Measurements from ENCODE around the gene PHLDA1. TPM values are rescaled to one million over a fixed set of nuclear protein-coding genes. Genes with fewer than 3 reads are reported as not detected.

The PHLDA1 gene
- total RNA-seq, 1 donor from 2014 or later = 169 TPM

- Mint-ChIP-seq H3K36me3 (ENCODE audit: unreplicated experiment) (no peaks in the 10 kb centered on the region), H3K27ac (ENCODE audit: unreplicated experiment) (no peak overlapping the region), H3K27me3 (ENCODE audit: unreplicated experiment) (no peaks in the 10 kb centered on the region), H3K4me3 (ENCODE audit: unreplicated experiment) (no peak overlapping the region), H3K4me1 (ENCODE audit: low read depth, unreplicated experiment) (peaks cover 2% of the 10 kb centered on the region), H3K9me3 (ENCODE audit: unreplicated experiment) (no peaks in the 10 kb centered on the region)
- DNase-seq = no peak
- TF ChIP-seq, protein P1, sequence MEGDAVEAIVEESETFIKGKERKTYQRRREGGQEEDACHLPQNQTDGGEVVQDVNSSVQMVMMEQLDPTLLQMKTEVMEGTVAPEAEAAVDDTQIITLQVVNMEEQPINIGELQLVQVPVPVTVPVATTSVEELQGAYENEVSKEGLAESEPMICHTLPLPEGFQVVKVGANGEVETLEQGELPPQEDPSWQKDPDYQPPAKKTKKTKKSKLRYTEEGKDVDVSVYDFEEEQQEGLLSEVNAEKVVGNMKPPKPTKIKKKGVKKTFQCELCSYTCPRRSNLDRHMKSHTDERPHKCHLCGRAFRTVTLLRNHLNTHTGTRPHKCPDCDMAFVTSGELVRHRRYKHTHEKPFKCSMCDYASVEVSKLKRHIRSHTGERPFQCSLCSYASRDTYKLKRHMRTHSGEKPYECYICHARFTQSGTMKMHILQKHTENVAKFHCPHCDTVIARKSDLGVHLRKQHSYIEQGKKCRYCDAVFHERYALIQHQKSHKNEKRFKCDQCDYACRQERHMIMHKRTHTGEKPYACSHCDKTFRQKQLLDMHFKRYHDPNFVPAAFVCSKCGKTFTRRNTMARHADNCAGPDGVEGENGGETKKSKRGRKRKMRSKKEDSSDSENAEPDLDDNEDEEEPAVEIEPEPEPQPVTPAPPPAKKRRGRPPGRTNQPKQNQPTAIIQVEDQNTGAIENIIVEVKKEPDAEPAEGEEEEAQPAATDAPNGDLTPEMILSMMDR (IDR thresholded peaks at IDR 0.05; ENCODE audit: partially characterized antibody, unreplicated experiment) = no peak
Observed at GRCh38 chr12:75981247-75982168, 50.1 kb downstream of the PHLDA1 start.

- TF ChIP-seq, protein P1 (IDR thresholded peaks at IDR 0.05; ENCODE audit: partially characterized antibody, unreplicated experiment) = no peak
- Mint-ChIP-seq H3K36me3 (ENCODE audit: unreplicated experiment) (no peaks in the 10 kb centered on the region), H3K27ac (ENCODE audit: unreplicated experiment) (no peak overlapping the region), H3K4me1 (ENCODE audit: low read depth, unreplicated experiment) (peaks cover 2% of the 10 kb centered on the region), H3K9me3 (ENCODE audit: unreplicated experiment) (no peaks in the 10 kb centered on the region), H3K4me3 (ENCODE audit: unreplicated experiment) (no peak overlapping the region), H3K27me3 (ENCODE audit: unreplicated experiment) (no peaks in the 10 kb centered on the region)
- DNase-seq = no peak
Observed at GRCh38 chr12:75979181-75979580, 52.4 kb downstream of the PHLDA1 start.

GRCh38 chr12:75978677-75979076 is 52.9 kb downstream of the PHLDA1 start:
- Mint-ChIP-seq H3K36me3 (ENCODE audit: unreplicated experiment) (no peaks in the 10 kb centered on the region), H3K4me3 (ENCODE audit: unreplicated experiment) (no peak overlapping the region), H3K4me1 (ENCODE audit: low read depth, unreplicated experiment) (peaks cover 2% of the 10 kb centered on the region), H3K27ac (ENCODE audit: unreplicated experiment) (no peak overlapping the region), H3K9me3 (ENCODE audit: unreplicated experiment) (no peaks in the 10 kb centered on the region), H3K27me3 (ENCODE audit: unreplicated experiment) (peaks cover 1% of the 10 kb centered on the region)
- TF ChIP-seq, protein P1 (IDR thresholded peaks at IDR 0.05; ENCODE audit: partially characterized antibody, unreplicated experiment) = no peak
- no peak for DNase-seq

DNA sequence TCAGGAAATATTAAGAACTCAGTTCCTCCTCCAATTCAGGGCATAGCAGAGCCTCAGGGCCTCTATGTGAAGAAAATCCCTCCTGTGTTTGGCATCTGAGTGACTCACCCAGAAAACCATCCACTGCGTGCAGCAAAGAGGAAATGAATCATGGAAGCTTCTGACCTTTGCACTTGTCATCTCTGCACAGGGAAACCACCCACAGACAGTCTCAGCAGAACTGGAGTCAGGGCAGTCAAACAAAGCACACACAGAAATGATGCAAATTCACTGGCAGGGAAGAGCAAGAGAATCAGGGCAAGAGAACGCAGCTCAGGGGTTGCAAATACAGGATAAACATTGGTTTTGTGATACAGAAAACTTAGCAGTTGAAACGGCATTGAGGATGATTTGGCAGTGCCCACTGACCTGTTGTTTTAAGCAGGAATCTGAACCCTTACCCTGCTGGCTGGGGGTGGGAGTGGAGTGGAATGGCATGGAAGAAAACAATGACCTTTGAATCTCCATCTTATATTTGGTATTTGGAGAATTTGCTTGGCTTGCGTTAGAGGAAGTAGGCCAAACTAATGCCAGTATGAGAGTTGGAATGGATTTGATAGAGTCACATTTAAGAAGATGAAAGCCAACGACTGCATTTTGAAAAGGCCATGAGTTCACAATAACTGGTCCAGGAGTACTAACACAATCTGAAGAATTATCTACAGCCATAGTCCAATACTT is 53.5 kb downstream of the PHLDA1 start:
- Mint-ChIP-seq H3K27me3 (ENCODE audit: unreplicated experiment) (peaks cover 1% of the 10 kb centered on the region), H3K36me3 (ENCODE audit: unreplicated experiment) (no peaks in the 10 kb centered on the region), H3K27ac (ENCODE audit: unreplicated experiment) (no peak overlapping the region), H3K4me3 (ENCODE audit: unreplicated experiment) (no peak overlapping the region), H3K4me1 (ENCODE audit: low read depth, unreplicated experiment) (peaks cover 2% of the 10 kb centered on the region), H3K9me3 (ENCODE audit: unreplicated experiment) (no peaks in the 10 kb centered on the region)
- TF ChIP-seq, protein P1 (IDR thresholded peaks at IDR 0.05; ENCODE audit: partially characterized antibody, unreplicated experiment) = no peak
- no peak for DNase-seq

GRCh38 chr12:75977590-75977951 is 54.0 kb downstream of the PHLDA1 start:
- TF ChIP-seq, protein P1 (IDR thresholded peaks at IDR 0.05; ENCODE audit: partially characterized antibody, unreplicated experiment) = no peak
- DNase-seq = no peak
- H3K36me3 Mint-ChIP-seq (ENCODE audit: unreplicated experiment) = no peaks in the 10 kb centered on the region
- H3K27ac Mint-ChIP-seq (ENCODE audit: unreplicated experiment) = no peak overlapping the region
- H3K4me1 Mint-ChIP-seq (ENCODE audit: low read depth, unreplicated experiment) = peaks cover 2% of the 10 kb centered on the region
- peaks cover 1% of the 10 kb centered on the region for H3K27me3 Mint-ChIP-seq (ENCODE audit: unreplicated experiment)
- H3K4me3 Mint-ChIP-seq (ENCODE audit: unreplicated experiment) = no peak overlapping the region
- no peaks in the 10 kb centered on the region for H3K9me3 Mint-ChIP-seq (ENCODE audit: unreplicated experiment)
